ENCODE measurements around the gene SUCLG2.

- no peak for TF ChIP-seq POLR2AphosphoS5 (IDR thresholded peaks at IDR 0.05; ENCODE audit: low read depth, low read length)
- TF ChIP-seq POLR2A (IDR thresholded peaks at IDR 0.05; ENCODE audit: low read depth, low read length) = no peak
Measured at GRCh38 chr3:67551361-67552016, 102.9 kb downstream of the SUCLG2 start.

Measured in GM12891 (cell line).